ENCODE measurements around the gene UBD.

UBD gene

GRCh38 chr6:29598172-29598747 is 38.7 kb upstream of the UBD start:
- DNase-seq (ENCODE audit: low read depth, low spot score), result no peak
- ChIA-PET CTCF (interaction anchor here (1.1 kb wide), 1 partner anchor 9 kb away, joined by 3 read pairs; no protein-coding TSS in a partner anchor), POLR2A (no interaction called here)
- no peak overlapping the region for H3K4me3 ChIP-seq (ENCODE audit: low read depth, low read length)
- TF ChIP-seq, protein P1, sequence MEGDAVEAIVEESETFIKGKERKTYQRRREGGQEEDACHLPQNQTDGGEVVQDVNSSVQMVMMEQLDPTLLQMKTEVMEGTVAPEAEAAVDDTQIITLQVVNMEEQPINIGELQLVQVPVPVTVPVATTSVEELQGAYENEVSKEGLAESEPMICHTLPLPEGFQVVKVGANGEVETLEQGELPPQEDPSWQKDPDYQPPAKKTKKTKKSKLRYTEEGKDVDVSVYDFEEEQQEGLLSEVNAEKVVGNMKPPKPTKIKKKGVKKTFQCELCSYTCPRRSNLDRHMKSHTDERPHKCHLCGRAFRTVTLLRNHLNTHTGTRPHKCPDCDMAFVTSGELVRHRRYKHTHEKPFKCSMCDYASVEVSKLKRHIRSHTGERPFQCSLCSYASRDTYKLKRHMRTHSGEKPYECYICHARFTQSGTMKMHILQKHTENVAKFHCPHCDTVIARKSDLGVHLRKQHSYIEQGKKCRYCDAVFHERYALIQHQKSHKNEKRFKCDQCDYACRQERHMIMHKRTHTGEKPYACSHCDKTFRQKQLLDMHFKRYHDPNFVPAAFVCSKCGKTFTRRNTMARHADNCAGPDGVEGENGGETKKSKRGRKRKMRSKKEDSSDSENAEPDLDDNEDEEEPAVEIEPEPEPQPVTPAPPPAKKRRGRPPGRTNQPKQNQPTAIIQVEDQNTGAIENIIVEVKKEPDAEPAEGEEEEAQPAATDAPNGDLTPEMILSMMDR (IDR thresholded peaks at IDR 0.05; ENCODE audit: insufficient read depth, low read length, missing control alignments), result no peak

DNA sequence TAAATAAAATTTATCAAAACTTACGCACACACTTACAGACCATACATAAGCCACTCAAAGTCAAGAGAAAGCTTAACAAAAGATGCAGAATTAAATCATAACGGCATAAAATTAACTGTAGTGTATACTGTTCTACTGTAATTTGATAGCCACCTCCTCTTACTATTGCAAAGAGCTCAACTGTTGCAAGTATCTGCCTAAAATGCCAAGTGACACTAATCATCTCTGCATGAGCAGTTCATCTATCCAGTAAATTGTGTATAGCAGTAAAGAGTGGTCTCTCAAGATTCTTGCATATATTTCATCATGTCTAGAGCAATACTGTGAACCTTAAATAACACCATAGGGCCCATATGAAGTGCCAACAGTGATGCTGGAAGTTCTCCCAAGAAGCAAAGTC is 37.7 kb upstream of the UBD start:
- no peak for DNase-seq (ENCODE audit: low read depth, low spot score)
- TF ChIP-seq, protein P1 (IDR thresholded peaks at IDR 0.05; ENCODE audit: insufficient read depth, low read length, missing control alignments), result no peak
- ChIA-PET POLR2A (interaction anchor here (0.8 kb wide), 1 partner anchor 9 kb away, joined by 4 read pairs; no protein-coding TSS in a partner anchor), CTCF (interaction anchor here (0.7 kb wide), 1 partner anchor 56 kb away, joined by 3 read pairs; no protein-coding TSS in a partner anchor)
- H3K4me3 ChIP-seq (ENCODE audit: low read depth, low read length), result no peak overlapping the region

DNA sequence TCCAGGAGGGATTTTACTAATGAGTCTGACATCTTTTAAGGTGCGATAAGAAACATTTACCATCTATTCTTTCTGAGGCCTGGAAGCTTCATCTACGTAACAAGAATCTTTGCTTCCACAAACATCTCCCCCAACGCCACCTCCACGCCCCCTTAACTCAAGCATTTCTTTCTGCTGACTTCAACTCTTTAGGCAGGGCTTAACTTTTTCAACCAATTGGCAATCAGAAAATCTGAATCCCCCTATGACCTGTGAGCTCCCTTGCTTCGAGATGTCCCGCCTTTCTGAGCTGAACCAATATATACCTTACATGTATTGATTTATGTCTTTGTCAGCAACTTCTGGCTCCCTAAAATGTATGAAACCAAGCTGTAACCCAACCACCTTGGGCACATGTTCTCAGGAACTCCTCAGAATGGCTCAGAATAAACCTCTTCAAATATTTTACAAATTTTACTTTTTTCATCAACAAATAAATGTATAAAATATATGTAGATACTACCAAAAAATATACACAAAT is 36.9 kb upstream of the UBD start:
- H3K4me3 ChIP-seq (ENCODE audit: low read depth, low read length), result no peak overlapping the region
- no peak for DNase-seq (ENCODE audit: low read depth, low spot score)
- TF ChIP-seq, protein P1 (IDR thresholded peaks at IDR 0.05; ENCODE audit: insufficient read depth, low read length, missing control alignments), result no peak
- CTCF ChIA-PET, result no interaction called here
- POLR2A ChIA-PET, result no interaction called here

DNA sequence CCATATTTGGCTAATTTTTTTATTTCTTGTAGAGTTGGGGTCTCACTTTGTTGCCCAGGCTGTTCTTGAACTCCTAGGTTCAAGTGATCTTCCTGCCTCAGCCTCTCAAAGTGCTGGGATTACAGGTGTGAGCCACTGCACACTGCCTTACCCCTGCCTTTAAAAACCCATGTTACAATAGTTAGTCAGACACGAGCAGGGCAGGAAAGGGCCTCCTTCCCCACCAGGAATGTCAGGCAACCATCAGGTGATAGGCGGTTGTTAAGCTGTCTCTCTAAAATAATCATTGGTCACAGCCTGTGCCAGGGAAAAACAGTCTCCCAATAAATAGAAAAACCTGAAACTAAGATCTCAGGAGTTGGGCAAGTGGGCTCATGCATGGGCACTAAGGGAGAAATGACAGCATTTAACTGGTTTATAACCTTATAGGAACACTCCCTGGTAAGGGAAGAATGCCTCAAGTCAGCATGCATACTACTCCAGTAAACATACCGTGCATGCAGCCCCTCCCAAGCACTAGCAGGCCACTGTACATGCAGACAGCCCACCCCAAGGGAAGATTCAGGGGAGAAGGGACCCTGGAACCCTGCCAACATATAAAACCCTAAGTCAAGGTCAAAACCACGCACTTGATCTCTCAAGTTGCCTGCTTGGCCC is 33.8 kb upstream of the UBD start:
- ChIA-PET POLR2A (no interaction called here), CTCF (no interaction called here)
- TF ChIP-seq, protein P1 (IDR thresholded peaks at IDR 0.05; ENCODE audit: insufficient read depth, low read length, missing control alignments), result no peak
- no peak for DNase-seq (ENCODE audit: low read depth, low spot score)
- no peak overlapping the region for H3K4me3 ChIP-seq (ENCODE audit: low read depth, low read length)

DNA sequence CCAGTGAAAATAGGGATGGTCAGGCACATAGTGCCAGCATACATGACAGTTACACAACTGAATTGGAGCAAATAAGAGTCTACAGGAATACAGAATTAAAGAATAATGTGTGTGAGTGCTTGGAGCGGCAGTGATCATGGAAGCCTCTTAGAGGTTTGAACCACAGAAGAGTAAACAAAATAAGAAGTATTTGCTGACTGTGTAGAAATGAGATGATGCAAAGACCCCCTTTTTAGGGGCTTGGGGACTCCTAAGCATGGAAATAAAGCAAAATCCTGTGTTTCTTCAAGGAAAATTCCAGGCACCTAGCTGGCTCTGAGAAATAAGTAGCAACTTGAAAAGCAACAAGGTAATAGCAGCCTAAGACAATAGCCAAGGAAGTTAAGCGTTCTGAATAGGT is 32.1 kb upstream of the UBD start:
- no peak overlapping the region for H3K4me3 ChIP-seq (ENCODE audit: low read depth, low read length)
- ChIA-PET POLR2A (no interaction called here), CTCF (no interaction called here)
- TF ChIP-seq, protein P1 (IDR thresholded peaks at IDR 0.05; ENCODE audit: insufficient read depth, low read length, missing control alignments), result no peak
- no peak for DNase-seq (ENCODE audit: low read depth, low spot score)

DNA sequence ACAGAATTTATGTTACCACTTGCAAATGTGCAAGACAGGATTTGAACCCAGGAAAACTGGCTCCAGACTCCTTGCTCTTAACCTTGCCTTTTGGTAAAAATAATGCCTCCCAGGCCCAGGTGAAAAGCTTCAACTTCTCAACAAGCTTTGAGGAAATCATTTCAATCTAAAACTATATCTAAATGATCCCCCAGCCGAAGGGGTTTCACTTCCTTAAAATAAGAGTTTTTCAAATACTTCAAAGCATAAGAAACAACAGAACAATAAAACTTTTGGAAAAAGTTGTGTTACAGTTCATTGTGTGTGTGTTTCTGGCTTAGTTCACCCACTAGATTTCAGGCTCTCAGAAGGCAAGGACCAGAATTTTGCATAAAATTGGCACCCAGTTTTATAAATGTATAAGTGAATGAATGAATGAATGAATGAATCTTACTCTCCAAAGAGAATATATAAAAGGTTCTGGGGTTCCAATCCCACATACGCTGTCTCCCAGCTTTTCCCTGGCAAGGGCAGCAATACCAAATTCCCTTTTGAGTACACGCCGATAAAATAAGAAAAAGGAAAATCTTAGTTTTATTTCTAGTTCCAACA is 30.8 kb upstream of the UBD start:
- CTCF ChIA-PET, result interaction anchor here (0.7 to 1.6 kb wide), 9 partner anchors 10 to 1238 kb away, joined by 3 to 5 read pairs (median 3); no protein-coding TSS in a partner anchor
- TF ChIP-seq, protein P1 (IDR thresholded peaks at IDR 0.05; ENCODE audit: insufficient read depth, low read length, missing control alignments), result no peak
- DNase-seq (ENCODE audit: low read depth, low spot score), result no peak
- no peak overlapping the region for H3K4me3 ChIP-seq (ENCODE audit: low read depth, low read length)
- POLR2A ChIA-PET, result no interaction called here
